Head of caudate nucleus (tissue), 42 donors: ENCODE data around the gene BTG1.

ENCODE experiments used
- DNase-seq, 42 donors: peaks; one replicate each; pipeline versions ENCODE4 v3.0.0 to v3.0.0-alpha.2; 2020 to 2021; ENCODE audit warnings: mixed read lengths in 7 of 42
- intact Hi-C: fragments of 100-400 bp; cut with DNase I; formaldehyde crosslinking; loops from one replicate; pipeline ENCODE4 v1.15.0; 2022

Gene BTG1

GRCh38 chr12:92156139-92156538, 10.5 kb upstream of the BTG1 start:
- intact Hi-C loops: no loop called here

GRCh38 chr12:92155733-92156132, 10.1 kb upstream of the BTG1 start:
- intact Hi-C loops: no loop called here
- no peak for DNase-seq

More at GRCh38 chr12:92156139-92156538, 10.5 kb upstream of the BTG1 start:
- no peak for DNase-seq

GRCh38 chr12:92151916-92152315, 6.3 kb upstream of the BTG1 start:
- intact Hi-C loops: no loop called here
- DNase-seq: no peak

- no peak for DNase-seq
- intact Hi-C loops: loop anchor here (5.0 to 10.0 kb wide), 4 partner anchors 135 to 767 kb away; no protein-coding TSS in a partner anchor
Measured at GRCh38 chr12:92149563-92149962, 3.9 kb upstream of the BTG1 start.

- intact Hi-C loops: loop anchor here (5.0 to 10.0 kb wide), 4 partner anchors 137 to 765 kb away; no protein-coding TSS in a partner anchor
- no peak for DNase-seq
Measured at GRCh38 chr12:92147491-92147890, 1.8 kb upstream of the BTG1 start.

- DNase-seq: no peak
- intact Hi-C loops: loop anchor here (5.0 to 10.0 kb wide), 4 partner anchors 138 to 764 kb away; no protein-coding TSS in a partner anchor
Measured at GRCh38 chr12:92146497-92147224, 1.0 kb upstream of the BTG1 start.

- DNase-seq: peak in 7 of 42 donors; percentile 22 to 50 (median 43)
- intact Hi-C loops: loop anchor here (5.0 to 10.0 kb wide), 4 partner anchors 139 to 763 kb away; no protein-coding TSS in a partner anchor
Measured at GRCh38 chr12:92145481-92145730, 240 bp downstream of the BTG1 start.

GRCh38 chr12:92144631-92145480, 790 bp downstream of the BTG1 start:
- intact Hi-C loops: loop anchor here (5.0 to 10.0 kb wide), 4 partner anchors 140 to 763 kb away; no protein-coding TSS in a partner anchor
- DNase-seq: peak; percentile 3 to 80 (median 58)

- peak; percentile 12 to 84 (median 61) for DNase-seq
- intact Hi-C loops: loop anchor here (10.0 kb wide), 3 partner anchors 141 to 431 kb away; no protein-coding TSS in a partner anchor
Measured at GRCh38 chr12:92143686-92144630, 1.7 kb downstream of the BTG1 start.

- DNase-seq: no peak
- intact Hi-C loops: loop anchor here (10.0 kb wide), 3 partner anchors 142 to 432 kb away; no protein-coding TSS in a partner anchor
Measured at GRCh38 chr12:92143258-92143657, 2.4 kb downstream of the BTG1 start.

- intact Hi-C loops: loop anchor here (10.0 kb wide), 3 partner anchors 142 to 432 kb away; no protein-coding TSS in a partner anchor
- no peak for DNase-seq
Measured at GRCh38 chr12:92142251-92142926, 3.3 kb downstream of the BTG1 start.

GRCh38 chr12:92141591-92142121, 4.0 kb downstream of the BTG1 start:
- intact Hi-C loops: loop anchor here (10.0 kb wide), 3 partner anchors 143 to 433 kb away; no protein-coding TSS in a partner anchor
- no peak for DNase-seq

- DNase-seq: no peak
- intact Hi-C loops: loop anchor here (10.0 kb wide), 3 partner anchors 144 to 434 kb away; no protein-coding TSS in a partner anchor
Measured at GRCh38 chr12:92140896-92141536, 4.6 kb downstream of the BTG1 start.

- no peak for DNase-seq
- intact Hi-C loops: loop anchor here (10.0 kb wide), 3 partner anchors 145 to 435 kb away; no protein-coding TSS in a partner anchor
Measured at GRCh38 chr12:92140156-92140555, 5.5 kb downstream of the BTG1 start.

GRCh38 chr12:92139634-92140150, 6.0 kb downstream of the BTG1 start:
- intact Hi-C loops: loop anchor here (10.0 kb wide), 3 partner anchors 145 to 435 kb away; no protein-coding TSS in a partner anchor
- DNase-seq: no peak

- no peak for DNase-seq
- intact Hi-C loops: no loop called here
Measured at GRCh38 chr12:92138626-92139025, 7.0 kb downstream of the BTG1 start.

- intact Hi-C loops: no loop called here
- no peak for DNase-seq
Measured at GRCh38 chr12:92138144-92138543, 7.5 kb downstream of the BTG1 start.
